Parathyroid adenoma (tissue), 2 donors: ENCODE measurements around the gene PPP6R2.
"Not testable (repeated sequence)": the region's sequence is repeated elsewhere in the genome, so short reads cannot be mapped to it uniquely, and the experiment has no call there.

Experiments
- H2AFZ ChIP-seq: fragments of 300-600 bp; sonication (generic); one replicate; pipeline ENCODE4 v1.7.0; 2017; ENCODE audit warnings: antibody characterized with exemption, mild to moderate bottlenecking
- H3K27ac ChIP-seq: fragments of 300-600 bp; sonication (generic); one replicate; pipeline ENCODE4 v1.7.0; 2017
- H3K27me3 ChIP-seq: fragments of 300-600 bp; sonication (generic); one replicate; pipeline ENCODE4 v1.7.0; 2017; ENCODE audit warnings: low read length; ENCODE audit not compliant: control insufficient read depth, insufficient read depth
- H3K36me3 ChIP-seq: fragments of 300-600 bp; sonication (generic); one replicate; pipeline ENCODE4 v1.7.0; 2017; ENCODE audit warnings: low read length; ENCODE audit not compliant: control insufficient read depth, insufficient read depth
- H3K4me1 ChIP-seq: fragments of 300-600 bp; sonication (generic); one replicate; pipeline ENCODE4 v1.7.0; 2017; ENCODE audit warnings: control low read depth
- H3K4me2 ChIP-seq: fragments of 300-600 bp; sonication (generic); one replicate; pipeline ENCODE4 v1.7.0; 2017; ENCODE audit warnings: low read length
- H3K4me3 ChIP-seq: fragments of 300-600 bp; sonication (generic); one replicate; pipeline ENCODE4 v1.7.0; 2017; ENCODE audit warnings: low read depth, low read length
- H3K79me2 ChIP-seq: fragments of 300-600 bp; sonication (generic); one replicate; pipeline ENCODE4 v1.7.0; 2017; ENCODE audit warnings: control low read depth
- H3K9ac ChIP-seq: fragments of 300-600 bp; sonication (generic); one replicate; pipeline ENCODE4 v1.7.0; 2017; ENCODE audit warnings: mild to moderate bottlenecking
- H3K9me3 ChIP-seq: fragments of 300-600 bp; sonication (generic); one replicate; pipeline ENCODE4 v1.7.0; 2017; ENCODE audit warnings: low read length; ENCODE audit not compliant: control insufficient read depth
- CTCF ChIP-seq: fragments of 300-600 bp; sonication (generic); IDR thresholded peaks from one replicate; pipeline ENCODE4 v1.7.0; 2017; ENCODE audit warnings: antibody characterized with exemption, mild to moderate bottlenecking
- donor health status: primary hyperparathyroidism.

PPP6R2 gene

DNA sequence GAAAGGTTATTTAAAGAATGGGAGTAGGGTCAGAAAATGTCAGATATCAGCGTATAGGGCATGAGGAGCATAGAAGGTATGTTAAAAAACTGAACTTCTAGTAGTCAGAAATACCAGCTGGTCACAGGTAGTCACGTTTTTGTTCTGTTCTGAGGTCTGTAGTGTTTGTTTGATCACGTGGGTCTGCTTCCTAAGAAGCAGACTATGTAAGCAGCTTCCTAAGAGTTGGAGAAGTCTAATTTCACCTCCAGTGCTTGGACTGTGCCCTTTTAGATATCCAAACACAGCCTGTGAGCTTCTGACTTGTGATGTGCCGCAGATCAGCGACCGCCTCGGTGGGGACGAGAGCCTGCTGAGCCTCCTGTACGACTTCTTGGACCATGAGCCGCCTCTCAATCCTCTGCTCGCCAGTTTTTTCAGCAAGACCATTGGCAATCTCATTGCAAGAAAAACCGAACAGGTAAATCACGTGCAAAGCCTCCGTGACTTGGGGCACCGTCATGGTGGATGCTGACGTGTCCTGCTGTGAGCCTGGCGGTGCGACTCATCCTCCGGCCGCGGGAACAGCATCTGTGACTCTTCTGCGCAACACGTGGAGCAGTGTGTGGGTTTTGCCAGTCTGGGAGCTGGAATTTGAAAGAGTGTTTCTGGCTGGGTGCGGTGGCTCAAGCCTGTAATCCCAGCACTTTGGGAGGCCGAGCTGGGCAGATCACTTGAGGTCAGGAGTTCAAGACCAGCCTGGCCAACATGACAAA, 63.5 kb downstream of the PPP6R2 start:
- Histone ChIP-seq H2AFZ (no peak overlapping the region), H3K4me1 (no peaks in the 10 kb centered on the region), H3K27ac (no peak overlapping the region), H3K4me3 (no peak overlapping the region), H3K27me3 (no peaks in the 10 kb centered on the region), H3K4me2 (no peak overlapping the region), H3K9me3 (no peaks in the 10 kb centered on the region), H3K79me2 (peaks cover 4% of the 10 kb centered on the region), H3K36me3 (no peaks in the 10 kb centered on the region), H3K9ac (no peak overlapping the region)
- TF ChIP-seq CTCF: no peak

DNA sequence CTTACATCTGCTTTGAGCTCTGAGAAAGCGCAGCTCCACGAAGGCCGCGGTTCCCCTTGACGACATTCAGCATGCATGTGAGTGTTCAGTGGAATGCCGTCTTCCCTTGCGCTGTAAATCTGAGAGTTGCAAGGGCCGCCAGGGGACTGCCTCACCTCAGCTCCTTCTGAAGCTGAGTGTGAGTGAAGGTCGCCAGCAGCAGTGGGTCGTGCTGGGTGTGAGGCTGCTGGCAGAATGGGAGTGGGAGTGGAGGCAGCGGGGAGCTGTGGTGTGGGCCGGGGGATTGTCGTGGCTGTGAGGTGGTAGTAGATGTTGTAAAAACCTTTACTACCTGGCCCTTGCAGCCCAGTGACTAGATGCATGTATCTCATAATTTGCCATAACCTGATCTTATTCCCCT, 65.2 kb downstream of the PPP6R2 start:
- Histone ChIP-seq H3K4me3 (no peak overlapping the region), H3K9ac (no peak overlapping the region), H3K79me2 (peaks cover 4% of the 10 kb centered on the region), H3K36me3 (no peaks in the 10 kb centered on the region), H3K27me3 (no peaks in the 10 kb centered on the region), H3K9me3 (no peaks in the 10 kb centered on the region), H3K27ac (no peak overlapping the region), H3K4me1 (no peaks in the 10 kb centered on the region), H3K4me2 (no peak overlapping the region), H2AFZ (no peak overlapping the region)
- no peak for TF ChIP-seq CTCF

- not testable (repeated sequence) for H3K4me1 ChIP-seq, H3K36me3 ChIP-seq, H3K27ac ChIP-seq, H3K4me2 ChIP-seq, H3K9ac ChIP-seq, H3K4me3 ChIP-seq, H2AFZ ChIP-seq, H3K9me3 ChIP-seq, H3K27me3 ChIP-seq, H3K79me2 ChIP-seq
Measured at GRCh38 chr22:50408954-50409353, 65.8 kb downstream of the PPP6R2 start.

- no peaks in the 10 kb centered on the region for H3K27me3 ChIP-seq
- no peaks in the 10 kb centered on the region for H3K9me3 ChIP-seq
- no peaks in the 10 kb centered on the region for H3K36me3 ChIP-seq
- H3K79me2 ChIP-seq: no peaks in the 10 kb centered on the region
- H3K9ac ChIP-seq: no peak overlapping the region
- H3K4me3 ChIP-seq: no peak overlapping the region
- H2AFZ ChIP-seq: no peak overlapping the region
- no peak for TF ChIP-seq CTCF
- H3K4me2 ChIP-seq: no peak overlapping the region
- H3K27ac ChIP-seq: no peak overlapping the region
- no peaks in the 10 kb centered on the region for H3K4me1 ChIP-seq
Measured at GRCh38 chr22:50414476-50415248, 71.5 kb downstream of the PPP6R2 start.

DNA sequence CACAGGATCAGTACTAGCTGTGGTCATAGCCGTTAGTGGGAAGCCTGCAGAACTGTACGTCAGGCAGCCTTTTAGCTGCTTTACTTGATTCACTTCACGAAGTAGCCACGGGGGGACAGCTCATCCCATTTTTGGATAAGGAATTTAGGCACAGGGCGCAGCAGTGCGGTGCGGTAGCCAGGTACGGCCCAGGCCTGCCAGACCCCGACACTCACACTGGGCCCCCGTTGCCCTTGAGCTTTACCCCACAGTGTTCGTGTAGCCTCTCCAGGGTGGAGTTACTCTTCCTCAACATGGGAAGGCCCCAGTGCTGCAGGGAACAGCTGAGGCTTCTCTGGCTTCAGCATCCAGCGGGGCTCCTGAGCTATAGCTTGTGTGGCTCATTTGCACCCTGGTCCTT, 72.3 kb downstream of the PPP6R2 start:
- no peak overlapping the region for H2AFZ ChIP-seq
- H3K4me3 ChIP-seq: no peak overlapping the region
- no peak overlapping the region for H3K27ac ChIP-seq
- no peaks in the 10 kb centered on the region for H3K9me3 ChIP-seq
- no peaks in the 10 kb centered on the region for H3K27me3 ChIP-seq
- H3K4me1 ChIP-seq: no peaks in the 10 kb centered on the region
- TF ChIP-seq CTCF: no peak
- H3K79me2 ChIP-seq: no peaks in the 10 kb centered on the region
- no peak overlapping the region for H3K9ac ChIP-seq
- H3K36me3 ChIP-seq: no peaks in the 10 kb centered on the region
- H3K4me2 ChIP-seq: no peak overlapping the region
